ENCODE data around the gene EDC4. TPM values are rescaled to one million over a fixed set of nuclear protein-coding genes. Genes with fewer than 3 reads are reported as not detected.
"Not testable (repeated sequence)": the region's sequence is repeated elsewhere in the genome, so short reads cannot be mapped to it uniquely, and the experiment has no call there.

The EDC4 gene
- total RNA-seq, 2 experiments from 2014 or later, result 134 to 145 TPM

DNA sequence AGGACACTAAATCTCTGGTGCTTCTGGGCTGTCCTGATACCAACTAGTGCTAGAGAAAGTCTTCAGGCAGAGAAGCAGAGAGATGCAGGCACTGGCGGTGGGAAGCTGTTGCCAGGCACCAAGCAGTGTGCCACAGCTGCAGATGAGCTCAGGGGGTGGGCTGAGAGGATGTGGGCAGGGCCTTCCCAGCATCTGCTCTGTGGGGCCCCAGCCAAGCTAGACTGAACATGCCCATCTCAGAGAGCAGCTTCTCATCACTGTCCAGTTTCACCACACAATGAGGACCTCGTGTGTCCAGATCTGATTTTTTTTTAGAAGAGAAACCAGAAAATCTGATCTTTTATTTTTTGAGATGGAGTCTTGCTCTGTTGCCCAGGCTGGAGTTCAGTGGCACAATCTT is 37.3 kb downstream of the EDC4 start:
- ChIA-PET CTCF (no interaction called here), POLR2A (interaction anchor here (0.6 kb wide), 1 partner anchor 292 kb away, joined by 3 read pairs; no protein-coding TSS in a partner anchor)
- Histone ChIP-seq H3K36me3 (ENCODE audit: insufficient read depth, low read length) (peaks cover 44% of the 10 kb centered on the region), H3K27me3 (ENCODE audit: control insufficient read depth in 1 of 2, insufficient read depth in 2 of 2, low read length in 2 of 2) (no peaks in the 10 kb centered on the region), H3K4me1 (ENCODE audit: insufficient read depth, low read length) (no peaks in the 10 kb centered on the region), H3K4me3 (ENCODE audit: low read length) (no peak overlapping the region), H3K9me3 (ENCODE audit: control insufficient read depth in 1 of 2, insufficient read depth in 1 of 2, low read length in 2 of 2) (no peaks in the 10 kb centered on the region), H3K27ac (ENCODE audit: low read depth in 1 of 2, low read length in 2 of 2) (no peak overlapping the region)
- intact Hi-C loops (cut with DNase I, micrococcal nuclease), result loop anchor here in 1 of 2 experiments (10.0 kb wide), 1 partner anchor 175 kb away; no protein-coding TSS in a partner anchor
- Mint-ChIP-seq H3K9me3 (no peaks in the 10 kb centered on the region), H3K27me3 (no peaks in the 10 kb centered on the region), H3K4me3 (no peak overlapping the region), H3K27ac (no peak overlapping the region), H3K4me1 (ENCODE audit: low read depth) (peaks cover 5% of the 10 kb centered on the region), H3K36me3 (ENCODE audit: low read depth) (peaks cover 51% of the 10 kb centered on the region)
- TF ChIP-seq, protein P1, sequence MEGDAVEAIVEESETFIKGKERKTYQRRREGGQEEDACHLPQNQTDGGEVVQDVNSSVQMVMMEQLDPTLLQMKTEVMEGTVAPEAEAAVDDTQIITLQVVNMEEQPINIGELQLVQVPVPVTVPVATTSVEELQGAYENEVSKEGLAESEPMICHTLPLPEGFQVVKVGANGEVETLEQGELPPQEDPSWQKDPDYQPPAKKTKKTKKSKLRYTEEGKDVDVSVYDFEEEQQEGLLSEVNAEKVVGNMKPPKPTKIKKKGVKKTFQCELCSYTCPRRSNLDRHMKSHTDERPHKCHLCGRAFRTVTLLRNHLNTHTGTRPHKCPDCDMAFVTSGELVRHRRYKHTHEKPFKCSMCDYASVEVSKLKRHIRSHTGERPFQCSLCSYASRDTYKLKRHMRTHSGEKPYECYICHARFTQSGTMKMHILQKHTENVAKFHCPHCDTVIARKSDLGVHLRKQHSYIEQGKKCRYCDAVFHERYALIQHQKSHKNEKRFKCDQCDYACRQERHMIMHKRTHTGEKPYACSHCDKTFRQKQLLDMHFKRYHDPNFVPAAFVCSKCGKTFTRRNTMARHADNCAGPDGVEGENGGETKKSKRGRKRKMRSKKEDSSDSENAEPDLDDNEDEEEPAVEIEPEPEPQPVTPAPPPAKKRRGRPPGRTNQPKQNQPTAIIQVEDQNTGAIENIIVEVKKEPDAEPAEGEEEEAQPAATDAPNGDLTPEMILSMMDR (IDR thresholded peaks at IDR 0.05), result no peak
- ATAC-seq (ENCODE audit: poor library complexity) (no peak), DNase-seq (peak in 1 of 14 experiments; percentile 19)

DNA sequence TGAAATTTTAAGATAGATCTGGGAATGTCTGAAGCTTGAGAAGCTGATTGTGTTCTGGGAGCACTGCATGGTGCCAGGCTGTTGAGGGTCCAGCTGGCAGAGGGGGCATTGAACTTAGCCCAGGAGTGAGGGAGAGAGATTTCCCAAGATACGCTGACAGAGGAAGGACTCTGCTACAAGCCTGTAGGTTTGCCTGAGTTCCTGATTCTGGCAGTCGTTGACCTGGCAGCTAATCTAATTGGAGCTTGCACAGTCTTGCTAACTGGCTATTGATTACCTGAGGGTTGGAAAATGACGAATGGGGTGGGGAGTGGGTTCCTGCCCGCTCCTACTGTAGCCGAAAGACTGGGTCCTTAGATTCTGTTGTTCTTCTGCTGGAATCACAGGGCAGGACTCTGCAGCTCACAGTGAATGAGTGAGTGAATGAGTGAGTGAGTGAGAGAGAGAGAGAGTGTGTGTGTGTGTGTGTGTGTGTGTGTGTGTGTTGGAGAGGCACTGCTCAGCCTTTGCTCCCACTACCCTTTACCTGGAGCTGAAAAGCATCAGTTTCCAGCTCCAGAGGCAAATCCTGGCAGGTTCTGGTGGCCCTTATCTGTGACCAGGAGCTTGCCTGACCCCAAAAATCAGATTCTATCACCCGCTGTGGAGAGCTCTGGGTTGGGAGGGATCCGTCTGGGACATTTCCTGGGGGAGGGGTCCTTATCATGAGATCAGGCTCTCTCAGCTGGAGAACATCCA is 42.1 kb downstream of the EDC4 start:
- ATAC-seq (ENCODE audit: poor library complexity), result no peak
- no peak overlapping the region for H3K4me3 ChIP-seq (ENCODE audit: low read length)
- no peak overlapping the region for H3K27ac Mint-ChIP-seq
- POLR2A ChIA-PET, result no interaction called here
- no peak overlapping the region for H3K27ac ChIP-seq (ENCODE audit: low read depth in 1 of 2, low read length in 2 of 2)
- H3K27me3 ChIP-seq (ENCODE audit: control insufficient read depth in 1 of 2, insufficient read depth in 2 of 2, low read length in 2 of 2), result no peaks in the 10 kb centered on the region
- CTCF ChIA-PET, result no interaction called here
- no peaks in the 10 kb centered on the region for H3K9me3 ChIP-seq (ENCODE audit: control insufficient read depth in 1 of 2, insufficient read depth in 1 of 2, low read length in 2 of 2)
- H3K9me3 Mint-ChIP-seq, result no peaks in the 10 kb centered on the region
- peaks cover 20% of the 10 kb centered on the region for H3K4me1 Mint-ChIP-seq (ENCODE audit: low read depth)
- TF ChIP-seq, protein P1 (IDR thresholded peaks at IDR 0.05), result no peak
- intact Hi-C loops (cut with DNase I, micrococcal nuclease), result loop anchor here in 1 of 2 experiments (10.0 kb wide), 1 partner anchor 180 kb away; no protein-coding TSS in a partner anchor
- H3K36me3 Mint-ChIP-seq (ENCODE audit: low read depth), result peaks cover 52% of the 10 kb centered on the region
- H3K27me3 Mint-ChIP-seq, result no peaks in the 10 kb centered on the region
- no peak overlapping the region for H3K4me3 Mint-ChIP-seq
- no peak for DNase-seq
- peaks cover 54% of the 10 kb centered on the region for H3K36me3 ChIP-seq (ENCODE audit: insufficient read depth, low read length)
- H3K4me1 ChIP-seq (ENCODE audit: insufficient read depth, low read length), result peaks cover 11% of the 10 kb centered on the region

DNA sequence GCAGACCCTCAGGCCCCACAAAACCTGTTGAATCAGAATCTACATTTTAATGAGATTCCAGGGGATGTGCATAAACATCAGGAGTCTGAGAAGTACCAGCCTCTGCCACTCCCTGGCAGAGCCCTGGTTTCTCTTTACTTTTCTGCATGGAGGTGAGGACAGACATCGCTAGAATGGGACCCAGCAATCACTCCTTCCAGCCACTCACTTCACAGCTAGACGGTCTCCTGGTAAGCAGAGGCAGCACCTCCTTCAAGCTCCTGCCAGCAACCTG is 42.6 kb downstream of the EDC4 start:
- peaks cover 11% of the 10 kb centered on the region for H3K4me1 ChIP-seq (ENCODE audit: insufficient read depth, low read length)
- intact Hi-C loops (cut with DNase I, micrococcal nuclease), result loop anchor here in 1 of 2 experiments (10.0 kb wide), 1 partner anchor 181 kb away; no protein-coding TSS in a partner anchor
- DNase-seq; CTCF ChIA-PET; H3K4me3 Mint-ChIP-seq; H3K27ac ChIP-seq (ENCODE audit: low read depth in 1 of 2, low read length in 2 of 2); H3K9me3 Mint-ChIP-seq; POLR2A ChIA-PET; H3K27me3 ChIP-seq (ENCODE audit: control insufficient read depth in 1 of 2, insufficient read depth in 2 of 2, low read length in 2 of 2); H3K27ac Mint-ChIP-seq; H3K4me3 ChIP-seq (ENCODE audit: low read length); H3K9me3 ChIP-seq (ENCODE audit: control insufficient read depth in 1 of 2, insufficient read depth in 1 of 2, low read length in 2 of 2); H3K27me3 Mint-ChIP-seq; ATAC-seq (ENCODE audit: poor library complexity): not testable (repeated sequence)
- Mint-ChIP-seq H3K36me3 (ENCODE audit: low read depth) (peaks cover 49% of the 10 kb centered on the region), H3K4me1 (ENCODE audit: low read depth) (peaks cover 20% of the 10 kb centered on the region)
- H3K36me3 ChIP-seq (ENCODE audit: insufficient read depth, low read length), result peaks cover 52% of the 10 kb centered on the region
